ENCODE data around the gene ALS2CL.

Gene ALS2CL

GRCh38 chr3:46716461-46717441 lies 23.3 kb upstream of the ALS2CL start:
- no peak for DNase-seq (ENCODE audit: low read depth in 4 of 4, low spot score in 1 of 4)

DNA sequence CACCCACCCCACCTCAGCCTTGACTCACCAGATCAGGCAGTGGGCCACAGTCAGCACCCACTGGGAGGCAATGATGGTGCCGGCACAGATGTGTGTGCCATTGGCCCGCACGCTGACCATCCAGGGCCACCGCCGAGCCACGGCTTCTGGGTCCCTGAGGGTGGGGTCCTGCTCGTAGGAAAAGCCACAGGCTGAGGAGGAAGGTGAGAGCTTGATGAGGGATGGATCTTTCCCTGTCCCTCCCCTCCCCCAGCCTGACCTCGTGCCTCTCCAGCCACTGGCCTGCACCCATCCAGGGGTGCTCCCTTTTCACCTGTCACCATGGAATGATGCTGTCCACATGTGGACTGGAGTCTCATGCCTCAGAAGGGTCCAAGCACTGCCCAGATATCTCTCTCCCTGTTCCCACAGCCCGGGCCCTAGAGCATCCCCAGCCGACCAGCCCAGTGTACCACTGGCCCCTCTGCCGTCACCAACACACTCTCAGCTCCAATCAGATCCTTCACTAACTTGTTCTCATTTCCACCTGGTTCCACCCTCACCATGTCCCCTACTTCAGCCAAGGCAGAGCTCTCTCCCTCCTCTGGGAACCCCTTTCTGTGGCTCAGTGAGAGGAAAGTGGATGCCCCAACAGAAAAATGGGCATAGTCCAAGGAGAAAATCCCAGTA lies 22.2 kb upstream of the ALS2CL start:
- no peak for DNase-seq (ENCODE audit: low read depth in 4 of 4, low spot score in 1 of 4)

DNA sequence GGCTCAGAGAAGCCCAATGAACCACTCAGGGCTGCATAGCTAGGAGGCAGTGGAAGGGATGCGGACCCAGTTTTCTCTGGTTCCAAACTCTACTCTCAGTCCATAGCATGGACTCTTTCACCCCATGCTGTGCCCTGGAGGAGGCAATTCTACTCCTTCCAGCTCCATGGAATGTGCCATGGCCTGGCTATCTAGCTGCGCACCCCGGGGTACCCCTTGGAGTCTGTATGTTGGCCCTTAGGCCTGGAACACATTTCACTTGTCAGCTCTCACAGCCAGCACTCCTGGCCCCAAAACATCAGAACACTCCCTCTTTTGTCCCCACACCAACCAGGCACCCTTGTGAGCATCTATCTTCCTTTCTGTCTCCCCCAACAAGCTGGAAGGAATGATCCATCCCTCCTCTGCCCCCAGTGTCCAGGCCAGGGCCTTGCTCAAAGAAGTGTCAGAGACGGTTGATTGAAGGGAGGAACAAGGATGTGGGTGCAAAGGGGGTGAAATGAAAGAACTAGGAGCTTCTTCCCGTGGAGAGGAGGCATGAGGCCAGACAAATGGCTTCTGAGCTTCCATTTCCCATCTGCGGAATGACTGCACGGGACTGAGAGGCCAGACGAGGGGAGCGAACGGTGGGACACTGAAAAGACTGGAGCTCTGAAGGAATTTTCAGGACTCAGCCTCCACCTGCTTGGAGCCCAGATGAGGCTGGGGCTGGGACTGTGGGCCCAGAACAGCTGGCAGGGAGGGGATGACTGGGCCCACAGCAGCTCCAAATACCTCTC lies 21.4 kb upstream of the ALS2CL start:
- DNase-seq (ENCODE audit: low read depth in 4 of 4, low spot score in 1 of 4), result no peak

DNA sequence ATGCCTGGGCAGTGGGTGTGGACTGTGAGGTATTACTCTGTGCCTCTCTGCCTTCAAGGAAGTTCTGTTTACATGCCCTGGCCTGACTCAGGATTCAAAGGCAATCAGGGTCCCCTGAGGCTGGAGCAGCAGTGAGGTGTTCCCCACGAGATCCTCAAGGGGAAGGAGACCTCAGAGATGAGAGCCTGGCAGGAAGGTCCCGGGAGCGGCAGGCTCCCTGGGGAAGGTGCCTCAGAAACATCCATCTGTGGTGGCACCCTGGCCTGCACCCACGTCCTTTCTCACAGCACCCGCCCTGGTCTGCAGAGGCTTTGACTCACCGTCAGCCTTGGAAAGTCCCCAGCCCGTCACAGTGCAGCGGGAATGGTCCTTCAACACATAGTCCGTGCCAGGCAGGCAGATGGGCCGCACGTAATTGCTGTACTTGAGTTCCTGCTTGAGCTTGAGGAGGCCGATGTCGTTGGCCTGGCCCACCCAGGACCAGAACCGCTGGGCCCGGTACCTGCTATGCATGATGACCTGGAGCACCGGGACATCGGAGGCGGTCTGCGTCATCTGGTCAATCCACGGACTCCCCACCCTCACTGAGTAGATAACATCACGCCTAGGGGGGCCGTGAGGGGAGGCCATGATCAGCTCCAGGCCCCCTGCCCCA lies 20.5 kb upstream of the ALS2CL start:
- no peak for DNase-seq (ENCODE audit: low read depth in 4 of 4, low spot score in 1 of 4)

GRCh38 chr3:46713050-46713897 lies 19.8 kb upstream of the ALS2CL start:
- no peak for DNase-seq (ENCODE audit: low read depth in 4 of 4, low spot score in 1 of 4)

DNA sequence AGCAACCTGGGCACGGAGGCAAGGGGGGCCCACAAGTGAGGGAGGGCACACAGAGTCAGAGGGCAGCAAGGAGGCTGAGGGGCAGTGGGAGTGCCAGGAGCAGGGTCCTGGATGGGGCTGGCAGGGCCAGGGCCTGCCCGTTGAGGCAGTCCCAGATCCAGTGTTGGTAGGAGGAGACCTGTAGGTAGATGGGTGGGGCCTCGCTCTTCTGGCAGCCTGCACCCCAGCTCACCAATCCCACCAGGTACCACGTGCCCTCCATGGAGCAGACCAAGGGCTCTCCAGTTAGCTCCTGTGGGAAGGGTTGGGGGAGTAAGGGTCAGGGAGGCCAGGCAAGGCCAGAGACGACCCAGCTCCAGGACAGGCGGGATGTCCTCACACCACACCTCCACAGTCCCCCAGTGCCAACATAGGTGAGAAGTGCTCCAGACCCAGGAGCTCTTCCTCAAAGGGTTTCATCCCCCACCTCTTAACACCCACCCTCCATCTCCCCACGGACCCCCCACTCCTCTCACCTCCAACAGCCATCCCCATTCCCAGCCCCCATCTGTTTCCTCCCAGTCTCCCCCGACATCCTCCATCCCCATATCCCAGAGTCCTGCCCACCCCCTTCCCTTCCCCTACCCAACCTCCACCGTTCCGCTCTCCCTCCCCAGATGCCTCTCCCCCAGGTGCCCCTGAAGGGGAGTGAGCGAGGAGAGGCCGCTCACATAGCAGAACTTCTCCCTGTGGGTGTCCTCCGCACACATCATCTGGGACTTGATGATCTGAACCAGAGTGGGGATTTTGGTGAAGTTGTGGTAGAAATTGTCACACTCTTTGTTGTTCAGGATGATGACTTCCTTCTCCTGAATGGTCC lies 18.9 kb upstream of the ALS2CL start:
- no peak for DNase-seq (ENCODE audit: low read depth in 4 of 4, low spot score in 1 of 4)

DNA sequence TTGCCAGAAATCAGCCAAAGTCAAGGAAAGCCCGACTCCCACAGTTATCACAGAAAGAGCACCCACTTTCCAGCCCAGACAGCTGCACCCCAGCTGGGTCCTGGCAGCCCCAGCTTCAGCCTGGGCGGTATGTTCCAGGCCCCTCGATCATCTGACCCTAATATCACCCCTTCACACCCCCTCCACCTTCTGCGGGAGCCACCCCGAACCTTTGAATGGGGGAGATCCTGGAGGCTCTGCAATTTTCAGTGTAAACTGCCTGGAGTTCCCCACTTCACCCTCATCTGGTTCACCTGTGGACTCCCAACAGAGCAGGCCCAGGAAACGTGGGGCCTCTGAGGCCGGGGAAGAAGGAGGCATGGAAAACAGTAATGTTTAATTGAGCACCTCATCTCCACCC lies 18.3 kb upstream of the ALS2CL start:
- no peak for DNase-seq (ENCODE audit: low read depth in 4 of 4, low spot score in 1 of 4)

DNA sequence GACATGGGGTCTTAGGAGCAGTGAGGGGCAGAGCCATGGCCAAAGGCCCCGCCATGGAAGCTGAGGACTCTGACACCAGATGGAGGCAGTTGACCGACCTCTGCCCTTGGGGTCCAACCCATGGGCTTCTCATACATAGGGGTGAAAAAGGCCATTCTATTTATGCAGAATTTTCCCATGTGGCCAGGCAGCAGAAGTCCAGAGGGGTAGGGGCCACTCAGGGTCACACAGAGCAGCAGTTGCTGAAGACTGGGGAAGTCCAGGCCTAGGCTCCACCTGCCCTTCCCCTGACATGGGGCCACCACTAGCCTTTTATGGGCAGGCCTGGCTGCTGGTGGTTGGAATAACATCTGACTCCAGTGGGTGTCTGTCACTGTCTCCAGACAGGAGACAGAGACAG lies 17.8 kb upstream of the ALS2CL start:
- DNase-seq (ENCODE audit: low read depth in 4 of 4, low spot score in 1 of 4), result no peak

GRCh38 chr3:46710671-46711295 lies 17.3 kb upstream of the ALS2CL start:
- DNase-seq (ENCODE audit: low read depth in 4 of 4, low spot score in 1 of 4), result no peak

GRCh38 chr3:46710229-46710628 lies 16.8 kb upstream of the ALS2CL start:
- no peak for DNase-seq (ENCODE audit: low read depth in 4 of 4, low spot score in 1 of 4)

- DNase-seq (ENCODE audit: low read depth in 4 of 4, low spot score in 1 of 4), result no peak
Measured at GRCh38 chr3:46709721-46710120, 16.2 kb upstream of the ALS2CL start.

DNA sequence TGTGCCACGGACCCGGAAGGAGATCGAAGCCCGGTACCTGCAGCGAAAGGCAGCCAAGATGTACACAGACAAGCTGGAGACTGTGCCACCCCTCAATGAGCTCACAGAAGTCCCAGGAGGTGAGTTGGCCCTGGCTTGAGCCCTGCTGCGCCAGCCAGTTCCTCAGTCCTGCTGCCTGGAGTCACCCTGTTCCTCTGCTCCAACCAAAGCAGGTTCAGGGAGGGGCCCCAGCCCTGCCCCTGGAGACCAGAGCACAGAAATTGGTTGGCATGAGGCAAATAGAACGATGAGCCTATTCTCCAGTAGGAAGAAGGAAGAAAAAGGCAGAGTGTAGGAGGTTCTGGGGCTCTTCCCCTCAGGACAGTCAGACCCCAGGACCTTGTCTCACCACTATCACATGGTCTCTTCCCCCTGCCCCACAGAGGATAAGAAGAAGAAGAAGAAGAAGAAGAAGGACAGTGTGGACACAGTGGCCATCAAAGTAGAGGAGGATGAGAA lies 15.7 kb upstream of the ALS2CL start:
- no peak for DNase-seq (ENCODE audit: low read depth in 4 of 4, low spot score in 1 of 4)

GRCh38 chr3:46708401-46709156 lies 15.1 kb upstream of the ALS2CL start:
- no peak for DNase-seq (ENCODE audit: low read depth in 4 of 4, low spot score in 1 of 4)

- no peak for DNase-seq (ENCODE audit: low read depth in 4 of 4, low spot score in 1 of 4)
Measured at GRCh38 chr3:46707601-46708011, 14.1 kb upstream of the ALS2CL start.

- DNase-seq (ENCODE audit: low read depth in 4 of 4, low spot score in 1 of 4), result no peak
Measured at GRCh38 chr3:46706771-46707582, 13.5 kb upstream of the ALS2CL start.

GRCh38 chr3:46705751-46706552 lies 12.5 kb upstream of the ALS2CL start:
- no peak for DNase-seq (ENCODE audit: low read depth in 4 of 4, low spot score in 1 of 4)
